Right renal pelvis (tissue), 4 donors: ENCODE results near the gene APOF. TPM values are rescaled to one million over a fixed set of nuclear protein-coding genes. Genes with fewer than 3 reads are reported as not detected.
"Not testable (repeated sequence)": the region's sequence is repeated elsewhere in the genome, so short reads cannot be mapped to it uniquely, and the experiment has no call there.

ENCODE experiments used
- DNase-seq, 4 donors: peaks; one replicate each; pipeline ENCODE4 v3.0.0-alpha.2; 2013; ENCODE audit warnings: low read depth in 4 of 4, low spot score in 3 of 4, missing footprints in 1 of 4
- polyA plus RNA-seq, 4 donors: library from polyadenylated mRNA; unstranded; fragments of 120-200 nt; gene quantifications; one replicate each; pipeline ENCODE4 v1.2.1, GENCODE V29; 2013; ENCODE audit not compliant: insufficient read length in 4 of 4

APOF gene
- polyA plus RNA-seq, 4 donors, result 0.06 to 0.18 (median 0.11) TPM; not detected in 1

DNA sequence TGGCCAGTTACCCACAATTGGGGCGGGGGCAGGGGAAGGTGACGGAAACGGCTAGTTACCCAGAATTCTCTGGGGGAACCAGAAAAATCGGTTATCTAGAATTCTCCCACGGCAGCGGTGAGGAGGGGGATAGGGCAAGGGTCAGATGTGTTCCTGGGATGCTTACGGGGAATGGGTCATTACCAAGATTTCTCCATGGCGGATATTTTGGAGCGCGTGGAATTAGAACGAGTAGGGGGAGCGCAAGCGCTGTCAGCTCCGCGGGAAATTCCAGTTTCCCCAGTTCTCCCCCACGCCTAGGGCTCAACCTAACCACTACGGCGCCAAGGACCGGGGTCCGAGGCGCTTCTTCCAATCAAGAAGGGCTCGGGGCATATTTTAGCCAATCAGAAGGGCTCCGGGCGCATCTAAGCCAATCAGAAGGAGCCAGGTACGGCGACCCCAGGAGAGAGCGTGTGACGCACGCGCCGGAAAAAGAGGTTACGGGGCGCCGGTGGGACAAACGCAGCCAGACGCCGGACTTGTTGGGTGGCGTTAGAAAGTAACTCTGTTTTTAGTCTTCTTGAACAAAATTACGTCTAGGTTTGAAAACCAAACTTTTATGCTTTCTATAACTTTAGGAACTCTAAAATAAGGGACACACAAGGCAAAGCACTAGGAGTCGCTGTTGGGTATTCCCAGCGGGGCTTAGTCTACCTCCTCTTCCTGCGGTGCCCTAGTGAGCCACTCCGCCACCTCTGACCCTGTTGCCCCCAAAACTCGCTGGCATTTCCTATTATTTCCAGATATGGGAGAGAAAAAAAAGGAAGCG lies 28.8 kb downstream of the APOF start, which contains the start of gene PAN2:
Gene PAN2 (minus strand): TSS at position 322 of the 811 bp plus-strand sequence. CDS start 906 bp downstream, outside the sequence.
- peak; percentile 89 to 95 (median 94) for DNase-seq

DNA sequence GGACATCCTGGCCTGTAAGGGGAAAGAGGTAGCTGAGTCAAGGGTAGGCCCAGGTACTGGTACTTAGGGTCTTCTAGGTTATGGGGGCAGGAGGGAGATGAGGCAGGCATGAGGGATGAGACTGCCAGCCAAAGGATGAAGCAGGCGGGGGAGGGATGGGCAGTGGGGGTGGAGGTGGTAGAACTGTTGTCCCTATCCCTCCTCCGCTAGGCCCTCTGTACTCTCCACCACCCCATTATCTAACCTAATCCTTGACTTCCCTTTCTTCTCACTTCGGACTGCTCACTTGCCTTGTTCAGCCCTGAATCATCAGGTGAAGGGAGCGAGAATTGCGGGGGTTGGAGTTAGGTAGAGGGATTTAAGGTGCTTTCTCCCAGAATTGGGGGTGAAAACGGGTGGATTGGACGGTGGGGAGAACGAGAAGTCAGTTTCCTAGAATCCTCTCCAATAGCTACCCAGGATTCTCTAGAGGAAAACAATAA lies 29.4 kb downstream of the APOF start:
- DNase-seq, result no peak

DNA sequence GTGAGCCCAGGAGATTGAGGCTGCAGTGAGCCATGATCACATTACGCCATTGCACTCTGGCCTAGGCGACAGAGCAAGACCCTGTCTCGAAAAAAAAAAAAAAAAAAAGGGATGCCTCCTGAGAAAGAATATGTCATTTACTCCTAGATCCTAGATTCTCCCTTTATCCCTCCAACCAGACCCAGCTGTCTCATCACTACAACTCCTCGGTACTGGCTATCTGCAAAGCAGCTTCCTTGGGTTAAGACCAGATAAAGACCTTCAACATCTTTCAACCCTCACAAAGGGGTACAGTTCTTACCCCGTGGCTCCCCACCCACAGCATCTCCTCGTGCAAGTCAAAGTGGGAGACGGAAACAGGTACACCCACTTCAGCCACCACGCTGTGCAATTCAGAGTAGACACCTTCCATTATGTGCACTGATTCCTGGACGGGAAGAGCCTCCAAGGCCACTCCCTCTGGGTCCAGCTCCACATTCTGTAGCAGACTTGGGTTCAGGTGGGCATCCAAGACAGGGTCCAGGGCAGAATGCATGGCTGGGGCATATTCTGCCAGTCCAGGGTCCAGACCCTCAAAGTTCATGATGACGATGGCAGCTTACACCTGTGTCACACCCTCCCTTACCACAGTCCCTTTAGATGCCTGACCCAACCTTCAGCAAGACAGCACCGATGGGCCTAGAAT lies 30.0 kb downstream of the APOF start:
- no peak for DNase-seq

- no peak for DNase-seq
Observed at GRCh38 chr12:56330936-56331490, 31.6 kb downstream of the APOF start.

GRCh38 chr12:56326533-56326932 lies 36.1 kb downstream of the APOF start:
- no peak for DNase-seq

DNA sequence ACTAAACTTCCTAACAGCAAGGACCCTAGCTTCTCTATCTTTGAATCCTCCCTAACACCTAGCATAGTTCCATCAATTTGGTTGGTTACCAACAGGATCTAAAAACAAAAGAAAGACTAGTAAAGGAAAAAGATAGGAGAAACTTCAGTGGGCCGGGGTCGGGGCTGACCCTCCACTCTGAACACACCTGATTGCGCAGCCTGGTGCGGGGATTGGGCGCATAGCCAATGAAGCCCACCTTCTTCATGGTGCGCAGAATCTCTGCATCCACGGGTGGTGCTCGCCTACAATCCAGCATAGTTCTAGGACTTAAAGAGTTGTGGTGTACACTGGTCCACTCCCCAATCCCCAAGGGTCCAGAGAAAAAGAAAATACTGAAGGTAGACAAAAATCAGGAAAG lies 36.5 kb downstream of the APOF start:
- no peak for DNase-seq

DNA sequence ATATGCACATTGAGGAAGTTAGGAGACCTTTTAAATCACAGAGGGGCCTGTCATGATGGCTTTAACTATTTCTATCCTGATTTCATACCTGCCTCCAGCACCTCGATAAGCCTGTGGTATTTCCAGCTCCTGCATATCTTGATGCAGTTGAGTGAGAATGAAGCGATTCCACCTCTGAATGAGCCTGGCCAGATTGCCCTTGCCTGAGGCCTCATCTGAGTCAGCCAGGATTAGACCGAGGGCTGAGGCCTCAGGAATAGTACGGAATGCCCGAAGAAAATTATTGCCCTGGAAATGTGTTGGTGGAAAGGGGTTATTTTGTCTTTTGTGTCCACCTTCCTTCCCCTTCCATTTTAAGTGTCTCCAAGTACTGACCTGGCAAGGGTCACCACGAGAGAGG lies 38.5 kb downstream of the APOF start:
- no peak for DNase-seq

DNA sequence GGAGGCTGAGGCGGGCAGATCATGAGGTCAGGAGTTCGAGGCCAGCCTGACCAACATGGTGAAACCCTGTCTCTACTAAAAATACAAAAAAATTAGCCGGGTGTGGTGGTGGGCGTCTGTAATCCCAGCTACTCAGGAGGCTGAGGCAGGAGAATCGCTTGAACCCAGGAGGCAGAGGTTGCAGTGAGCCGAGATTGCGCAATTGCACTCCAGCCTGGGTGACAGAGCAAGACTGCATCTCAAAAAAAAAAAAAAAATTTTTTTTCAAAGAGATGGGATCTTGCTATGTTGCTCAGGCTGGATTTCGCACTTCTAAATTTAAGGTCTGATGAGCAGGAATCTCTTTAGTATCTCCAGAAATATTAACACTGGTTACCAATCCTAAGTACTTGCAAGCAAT lies 41.0 kb downstream of the APOF start:
- DNase-seq, result not testable (repeated sequence)

DNA sequence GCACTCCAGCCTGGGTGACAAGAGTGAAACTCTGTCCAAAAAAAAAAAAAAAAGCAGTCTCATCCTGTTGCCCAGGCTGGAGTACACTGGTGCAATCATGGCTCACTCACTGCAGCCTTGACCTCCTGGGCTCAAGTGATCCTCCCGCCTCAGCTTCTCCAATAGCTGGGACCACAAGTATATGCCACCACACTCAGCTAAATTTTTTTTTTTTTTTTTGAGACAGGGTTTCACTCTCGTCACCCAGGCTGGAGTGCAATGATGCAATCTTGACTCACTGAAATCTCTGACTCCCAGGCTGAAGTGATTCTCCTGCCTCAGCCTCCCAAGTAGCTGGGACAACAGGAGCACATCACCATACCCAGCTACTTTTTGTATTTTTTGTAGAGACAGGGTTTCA lies 41.6 kb downstream of the APOF start:
- no peak for DNase-seq

- no peak for DNase-seq
Observed at GRCh38 chr12:56317675-56318074, 45.0 kb downstream of the APOF start.

DNA sequence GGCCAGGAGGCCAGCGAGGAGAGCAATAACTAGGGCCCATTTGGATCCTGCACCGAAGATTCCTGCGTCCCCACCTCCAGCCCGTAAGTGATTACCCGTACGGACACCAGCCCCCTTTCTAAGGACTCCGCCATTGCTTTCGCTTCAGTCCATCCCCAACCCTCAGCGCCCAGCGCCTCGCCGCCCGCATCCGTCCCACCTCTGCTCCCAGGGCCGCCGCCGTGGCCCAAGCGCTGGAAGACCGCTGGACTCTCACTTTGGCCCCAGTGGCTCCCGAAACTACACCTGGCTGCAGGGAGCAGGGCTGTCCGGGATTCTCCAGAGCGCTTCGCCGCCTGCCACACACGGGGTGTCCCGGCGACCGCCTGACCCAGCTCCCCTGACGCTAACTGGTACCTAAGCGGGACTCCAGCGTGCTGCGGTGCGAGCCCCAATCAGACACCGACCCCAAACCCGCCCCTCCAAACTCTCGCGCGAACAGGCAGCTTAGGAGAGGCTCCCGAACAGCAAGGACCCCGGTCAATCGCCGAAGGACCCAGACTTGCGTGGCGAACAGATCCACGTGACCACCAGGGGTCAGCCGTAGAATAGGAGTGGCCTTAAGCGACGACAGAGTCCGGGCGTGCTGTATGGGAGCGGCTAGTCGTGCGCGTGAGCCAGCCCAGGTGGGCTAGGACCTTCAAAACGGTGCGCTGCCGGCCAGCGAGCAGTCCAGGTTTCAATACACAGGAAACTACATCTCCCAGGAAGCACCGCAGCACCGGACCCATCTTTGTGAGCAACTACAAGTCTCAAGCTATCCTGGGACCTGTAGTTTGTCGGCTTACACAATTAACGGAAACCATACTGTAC lies 46.8 kb downstream of the APOF start, which contains the start of gene CNPY2:
Gene CNPY2 (minus strand): TSS at position 367 of the 852 bp plus-strand sequence. CDS start 771 bp downstream, outside the sequence.
- DNase-seq, result peak; percentile 91 to 97 (median 94)

DNA sequence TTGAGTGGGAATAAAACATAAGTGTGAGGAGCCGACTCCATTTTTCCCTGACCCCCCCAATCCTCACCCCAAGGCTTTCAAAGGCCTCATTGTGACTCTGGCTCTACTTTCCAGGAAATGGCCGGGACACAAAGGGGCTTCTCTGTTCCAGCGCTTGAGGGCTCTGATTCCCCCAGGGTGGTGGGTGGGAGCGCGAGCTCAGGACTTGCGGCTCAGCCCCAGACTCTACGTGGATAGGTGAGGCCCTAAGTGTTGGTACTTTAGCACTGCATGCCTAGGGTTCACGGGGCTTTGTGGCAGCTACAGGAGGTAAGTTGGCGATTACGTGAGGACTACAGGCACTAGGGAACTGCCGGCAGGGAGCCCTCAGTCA lies 47.4 kb downstream of the APOF start:
- no peak for DNase-seq

DNA sequence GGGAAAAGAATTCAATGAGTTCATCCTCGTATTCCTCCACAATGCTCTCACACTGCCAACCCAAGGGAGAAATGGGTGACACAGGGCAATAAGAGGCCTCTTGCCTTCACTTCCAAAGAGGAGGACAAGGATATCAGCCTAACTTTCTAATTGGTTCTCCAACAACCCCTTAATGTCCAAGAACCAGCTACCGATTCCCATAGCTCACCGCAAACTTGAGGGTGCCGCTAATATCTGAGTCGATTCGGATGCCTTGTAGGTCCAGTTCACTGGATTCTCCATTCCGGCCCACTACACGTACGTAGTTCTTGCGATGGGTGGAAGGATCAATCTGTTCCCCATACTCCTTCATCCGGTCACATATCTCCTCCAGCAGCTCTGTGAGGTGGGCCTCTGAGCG lies 51.7 kb downstream of the APOF start:
- no peak for DNase-seq

Other genes starting within 250 kb of the APOF start
- gene RPL41, start 246.2 kb downstream of the APOF start, polyA plus RNA-seq, result 1,000 to 10,000 TPM; 4,780 to 5,144 (median 4,856) TPM
- 1 to 10 TPM; 6.5 to 7.4 (median 7.2) TPM for gene ZC3H10, start 244.6 kb downstream of the APOF start, polyA plus RNA-seq
- gene ESYT1, start 234.6 kb downstream of the APOF start, polyA plus RNA-seq, result 10 to 100 TPM; 71.0 to 84.0 (median 79.2) TPM
- gene MYL6B, start 210.3 kb downstream of the APOF start, polyA plus RNA-seq, result 100 to 1,000 TPM; 157 to 173 (median 167) TPM
- gene MYL6, start 204.5 kb downstream of the APOF start, polyA plus RNA-seq, result 1,000 to 10,000 TPM; 1,704 to 1,897 (median 1,779) TPM
- 100 to 1,000 TPM; 110 to 133 (median 130) TPM for gene SMARCC2, start 173.4 kb downstream of the APOF start, polyA plus RNA-seq
- 10 to 100 TPM; 43.5 to 45.8 (median 44.0) TPM for gene RNF41, start 140.9 kb downstream of the APOF start, polyA plus RNA-seq
- gene NABP2, start 138.5 kb downstream of the APOF start, polyA plus RNA-seq, result 10 to 100 TPM; 28.4 to 35.3 (median 31.8) TPM
- gene SLC39A5, start 132.8 kb downstream of the APOF start, polyA plus RNA-seq, result 10 to 100 TPM; 46.7 to 76.7 (median 52.3) TPM
- 10 to 100 TPM; 28.2 to 32.0 (median 30.3) TPM for gene ANKRD52, start 104.5 kb downstream of the APOF start, polyA plus RNA-seq
- gene COQ10A, start 95.9 kb downstream of the APOF start, polyA plus RNA-seq, result 10 to 100 TPM; 15.2 to 17.7 (median 16.9) TPM
- gene CS, start 62.5 kb downstream of the APOF start, polyA plus RNA-seq, result 100 to 1,000 TPM; 185 to 206 (median 202) TPM
- 100 to 1,000 TPM; 145 to 167 (median 153) TPM for gene CNPY2, start 46.9 kb downstream of the APOF start, polyA plus RNA-seq
- gene PAN2, start 28.9 kb downstream of the APOF start, polyA plus RNA-seq, result 100 to 1,000 TPM in 1 of 4 donors, 10 to 100 TPM in 3; 79.4 to 101 (median 82.0) TPM
- under 1 TPM; 0.49 to 1.00 (median 0.89) TPM for gene IL23A, start 24.0 kb downstream of the APOF start, polyA plus RNA-seq
- gene STAT2, start 2.8 kb downstream of the APOF start, polyA plus RNA-seq, result 100 to 1,000 TPM in 1 of 4 donors, 10 to 100 TPM in 3; 79.2 to 107 (median 85.1) TPM
- 10 to 100 TPM; 33.6 to 38.4 (median 36.9) TPM for gene TIMELESS, start 86.6 kb upstream of the APOF start, polyA plus RNA-seq
- under 1 TPM in 2 of 4 donors, not detected in 2; 0.22 to 0.37 TPM for gene MIP, start 91.8 kb upstream of the APOF start, polyA plus RNA-seq
- 1 to 10 TPM; 3.5 to 4.8 (median 4.3) TPM for gene SPRYD4, start 105.7 kb upstream of the APOF start, polyA plus RNA-seq
- gene GLS2, start 125.3 kb upstream of the APOF start, polyA plus RNA-seq, result 1 to 10 TPM in 2 of 4 donors, under 1 TPM in 2; 0.78 to 1.6 (median 1.0) TPM
- 10 to 100 TPM; 36.2 to 50.5 (median 42.6) TPM for gene RBMS2, start 159.0 kb upstream of the APOF start, polyA plus RNA-seq